ENCODE data around the gene LRG1.

DNA sequence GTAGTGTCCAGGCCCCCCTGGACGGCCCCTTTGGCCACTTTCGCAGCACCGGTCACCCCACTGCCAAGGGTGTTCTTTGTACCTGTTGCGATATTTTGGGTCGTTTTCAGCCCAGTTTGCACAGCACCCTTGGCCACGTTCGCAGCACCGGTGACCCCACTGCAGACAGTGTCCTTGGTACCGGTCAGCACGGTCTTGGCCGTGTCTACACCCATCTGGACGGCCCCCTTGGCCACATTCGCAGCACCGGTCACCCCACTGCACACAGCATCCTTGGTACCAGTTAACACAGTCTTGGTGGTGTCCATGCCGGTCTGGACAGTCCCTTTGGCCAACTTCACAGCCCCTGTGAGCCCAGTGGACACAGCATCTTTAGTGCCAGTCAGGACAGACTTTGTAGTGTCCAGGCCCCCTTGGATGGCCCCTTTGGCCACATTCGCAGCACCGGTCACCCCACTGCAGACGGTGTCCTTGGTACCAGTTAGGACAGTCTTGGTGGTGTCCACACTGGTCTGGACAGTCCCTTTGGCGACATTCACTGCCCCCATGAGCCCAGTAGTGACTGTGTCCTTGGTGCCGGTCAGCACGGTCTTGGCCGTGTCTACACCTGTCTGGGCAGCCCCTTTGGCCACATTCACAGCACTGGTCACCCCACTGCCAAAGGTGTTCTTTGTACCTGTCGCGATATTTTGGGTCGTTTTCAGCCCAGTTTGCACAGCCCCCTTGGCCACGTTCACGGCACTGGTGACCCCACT, 28.4 kb downstream of the LRG1 start:
- TF ChIP-seq, protein P1, sequence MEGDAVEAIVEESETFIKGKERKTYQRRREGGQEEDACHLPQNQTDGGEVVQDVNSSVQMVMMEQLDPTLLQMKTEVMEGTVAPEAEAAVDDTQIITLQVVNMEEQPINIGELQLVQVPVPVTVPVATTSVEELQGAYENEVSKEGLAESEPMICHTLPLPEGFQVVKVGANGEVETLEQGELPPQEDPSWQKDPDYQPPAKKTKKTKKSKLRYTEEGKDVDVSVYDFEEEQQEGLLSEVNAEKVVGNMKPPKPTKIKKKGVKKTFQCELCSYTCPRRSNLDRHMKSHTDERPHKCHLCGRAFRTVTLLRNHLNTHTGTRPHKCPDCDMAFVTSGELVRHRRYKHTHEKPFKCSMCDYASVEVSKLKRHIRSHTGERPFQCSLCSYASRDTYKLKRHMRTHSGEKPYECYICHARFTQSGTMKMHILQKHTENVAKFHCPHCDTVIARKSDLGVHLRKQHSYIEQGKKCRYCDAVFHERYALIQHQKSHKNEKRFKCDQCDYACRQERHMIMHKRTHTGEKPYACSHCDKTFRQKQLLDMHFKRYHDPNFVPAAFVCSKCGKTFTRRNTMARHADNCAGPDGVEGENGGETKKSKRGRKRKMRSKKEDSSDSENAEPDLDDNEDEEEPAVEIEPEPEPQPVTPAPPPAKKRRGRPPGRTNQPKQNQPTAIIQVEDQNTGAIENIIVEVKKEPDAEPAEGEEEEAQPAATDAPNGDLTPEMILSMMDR (IDR thresholded peaks at IDR 0.05; ENCODE audit: low read depth, low read length), result no peak
- TF ChIP-seq EZH2phosphoT487 (IDR thresholded peaks at IDR 0.05; ENCODE audit: low read depth), result no peak

All from OCI-LY3 (cell line).